SK-N-SH treated with all-trans-retinoic acid at 6 μM for 48 hours (cell line): ENCODE results near the gene RPN1.

Source experiments
- ATAC-seq: fragments of 200-7000 bp; cut with Tn5 transposase; 3 replicates; pipeline ENCODE4 v1.9.1; 2020; ENCODE audit warnings: mild to moderate bottlenecking, moderate library complexity
- ARNTL ChIP-seq: fragments of 450-650 bp; formaldehyde crosslinking; IDR thresholded peaks from 2 replicates; pipeline ENCODE4 v1.5.0; 2020; ENCODE audit warnings: low read depth, mild to moderate bottlenecking, moderate library complexity, borderline replicate concordance
- BACH2 ChIP-seq: fragments of 250-450 bp; sonication (Bioruptor Pico); IDR thresholded peaks from 2 replicates; pipeline ENCODE4 v1.9.0; 2021; ENCODE audit warnings: mild to moderate bottlenecking, borderline replicate concordance
- ESRRG ChIP-seq: fragments of 250-450 bp; sonication (Bioruptor Pico); IDR thresholded peaks from 2 replicates; pipeline ENCODE4 v1.6.1; 2021; ENCODE audit warnings: mild to moderate bottlenecking
- GLIS3 ChIP-seq: fragments of 250-450 bp; sonication (Bioruptor Pico); IDR thresholded peaks from 2 replicates; pipeline ENCODE4 v1.5.0; 2020; ENCODE audit warnings: mild to moderate bottlenecking, moderate library complexity
- ISL1 ChIP-seq: fragments of 250-450 bp; sonication (Bioruptor Pico); IDR thresholded peaks from 2 replicates; pipeline ENCODE4 v2.1.2; 2022; ENCODE audit warnings: mild to moderate bottlenecking, moderate library complexity
- PPARA ChIP-seq: fragments of 250-450 bp; sonication (Bioruptor Pico); IDR thresholded peaks from 2 replicates; pipeline ENCODE4 v1.5.0; 2020; ENCODE audit warnings: mild to moderate bottlenecking, borderline replicate concordance
- RARB ChIP-seq: fragments of 250-450 bp; sonication (Bioruptor Pico); IDR thresholded peaks from 2 replicates; pipeline ENCODE4 v1.8.0; 2021; ENCODE audit warnings: mild to moderate bottlenecking, moderate library complexity
- SNAI2 ChIP-seq: fragments of 250-450 bp; sonication (Bioruptor Pico); IDR thresholded peaks from 2 replicates; pipeline ENCODE4 v1.5.0; 2020; ENCODE audit warnings: mild to moderate bottlenecking, moderate library complexity
- TCF4 ChIP-seq: fragments of 250-450 bp; sonication (Bioruptor Pico); IDR thresholded peaks from 2 replicates; pipeline ENCODE4 v1.8.0; 2021; ENCODE audit warnings: mild to moderate bottlenecking, moderate library complexity, borderline replicate concordance
- TOX ChIP-seq: fragments of 250-450 bp; sonication (Bioruptor Pico); IDR thresholded peaks from 2 replicates; pipeline ENCODE4 v1.8.0; 2021; ENCODE audit warnings: mild to moderate bottlenecking, moderate library complexity, borderline replicate concordance
- TSHZ2 ChIP-seq: fragments of 250-450 bp; sonication (Bioruptor Pico); IDR thresholded peaks from 2 replicates; pipeline ENCODE4 v1.5.0; 2020; ENCODE audit warnings: mild to moderate bottlenecking, moderate library complexity
- ZFP3 ChIP-seq: fragments of 250-450 bp; sonication (Bioruptor Pico); IDR thresholded peaks from 2 replicates; pipeline ENCODE4 v1.5.0; 2020; ENCODE audit warnings: mild to moderate bottlenecking, moderate library complexity
- ZNF565 ChIP-seq: fragments of 450-650 bp; formaldehyde crosslinking; conservative IDR thresholded peaks from 2 replicates; pipeline ENCODE4 v1.5.0; 2020; ENCODE audit warnings: low read depth, mild to moderate bottlenecking, moderate library complexity
- TF ChIP-seq, protein P1 (sequence below): fragments of 250-450 bp; sonication (Bioruptor Pico); IDR thresholded peaks from 2 replicates; pipeline ENCODE4 v1.8.0; 2021; ENCODE audit warnings: low read depth, mild to moderate bottlenecking, moderate library complexity, borderline replicate concordance
- TF ChIP-seq, protein P2 (sequence below): fragments of 250-450 bp; sonication (Bioruptor Pico); IDR thresholded peaks from 2 replicates; pipeline ENCODE4 v1.8.0; 2020; ENCODE audit warnings: mild to moderate bottlenecking, moderate library complexity, borderline replicate concordance

RPN1 gene

DNA sequence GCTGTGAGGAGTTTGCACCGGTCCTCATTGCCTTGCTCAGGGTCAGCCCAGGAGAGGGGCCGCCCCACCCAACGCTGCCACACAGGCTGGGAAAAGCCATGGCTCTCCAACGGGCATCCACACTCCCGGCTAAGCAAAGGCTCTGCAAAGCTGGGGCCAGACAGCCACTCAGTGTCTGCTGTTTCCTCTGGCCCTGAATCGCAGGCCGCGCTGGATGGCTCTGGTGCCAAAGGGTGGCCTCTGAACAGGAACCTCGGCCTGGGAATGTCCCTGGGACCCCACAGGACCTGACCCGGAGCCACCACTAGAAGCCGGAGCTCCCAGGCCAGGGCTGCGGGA, 42.9 kb downstream of the RPN1 start (continued):
- TF ChIP-seq, protein P1, sequence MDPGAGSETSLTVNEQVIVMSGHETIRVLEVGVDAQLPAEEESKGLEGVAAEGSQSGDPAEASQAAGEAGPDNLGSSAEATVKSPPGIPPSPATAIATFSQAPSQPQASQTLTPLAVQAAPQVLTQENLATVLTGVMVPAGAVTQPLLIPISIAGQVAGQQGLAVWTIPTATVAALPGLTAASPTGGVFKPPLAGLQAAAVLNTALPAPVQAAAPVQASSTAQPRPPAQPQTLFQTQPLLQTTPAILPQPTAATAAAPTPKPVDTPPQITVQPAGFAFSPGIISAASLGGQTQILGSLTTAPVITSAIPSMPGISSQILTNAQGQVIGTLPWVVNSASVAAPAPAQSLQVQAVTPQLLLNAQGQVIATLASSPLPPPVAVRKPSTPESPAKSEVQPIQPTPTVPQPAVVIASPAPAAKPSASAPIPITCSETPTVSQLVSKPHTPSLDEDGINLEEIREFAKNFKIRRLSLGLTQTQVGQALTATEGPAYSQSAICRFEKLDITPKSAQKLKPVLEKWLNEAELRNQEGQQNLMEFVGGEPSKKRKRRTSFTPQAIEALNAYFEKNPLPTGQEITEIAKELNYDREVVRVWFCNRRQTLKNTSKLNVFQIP = no peak
- TF ChIP-seq TCF4 (CRISPR knock-in tag) (no peak), GLIS3 (CRISPR knock-in tag) (no peak), ESRRG (no peak)

GRCh38 chr3:128606094-128606493, 44.5 kb downstream of the RPN1 start:
- no peak for TF ChIP-seq GLIS3 (CRISPR knock-in tag)
- no peak for TF ChIP-seq ZFP3 (CRISPR knock-in tag)
- no peak for TF ChIP-seq ZNF565 (CRISPR knock-in tag)
- TF ChIP-seq ISL1 = no peak
- no peak for TF ChIP-seq TOX (CRISPR knock-in tag)
- no peak for TF ChIP-seq RARB (CRISPR knock-in tag)
- no peak for ATAC-seq

DNA sequence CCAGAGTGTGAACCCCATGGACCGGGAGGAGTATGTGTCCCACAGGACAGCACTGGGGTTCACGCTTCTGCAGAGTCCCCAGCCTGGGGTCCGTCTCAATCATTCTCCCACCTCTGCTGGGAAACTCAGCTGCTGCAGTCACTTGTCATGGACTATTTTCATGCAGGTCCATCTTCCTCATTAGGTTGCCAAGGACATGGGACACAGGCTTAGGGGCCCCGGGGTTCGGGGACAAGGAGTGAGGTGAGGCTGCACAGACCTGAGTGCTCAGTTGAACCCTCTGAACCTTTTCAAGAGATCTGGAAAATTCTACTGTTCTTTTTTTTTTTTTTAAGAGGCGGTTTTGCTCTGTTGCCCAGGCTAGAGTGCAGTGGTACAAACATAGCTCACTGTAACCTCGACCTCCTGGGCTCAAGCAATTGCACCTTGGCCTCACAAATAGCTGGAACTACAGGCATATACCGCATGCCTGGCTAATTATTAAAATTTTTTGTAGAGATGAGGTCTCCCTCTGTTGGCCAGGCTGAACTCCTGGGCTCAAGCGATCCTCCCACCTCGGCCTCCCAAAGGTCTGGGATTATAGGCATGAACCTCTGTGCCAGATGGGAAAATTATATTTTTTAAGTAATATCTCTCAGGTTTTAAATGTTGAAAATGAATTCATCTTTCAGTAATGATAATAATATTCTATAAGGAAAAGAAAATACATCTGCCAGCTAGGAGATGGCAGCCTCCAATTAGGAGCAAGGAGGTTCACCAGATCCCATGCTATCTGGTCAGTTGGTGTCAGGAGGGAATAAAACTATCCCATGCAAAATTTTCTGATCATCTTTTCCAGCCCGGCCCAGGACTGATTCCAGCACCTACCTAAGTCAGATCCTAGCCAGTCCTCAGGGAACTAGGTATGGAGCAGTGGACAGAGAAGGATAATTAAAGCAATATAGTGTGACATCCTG, 45.2 kb downstream of the RPN1 start:
- TF ChIP-seq, protein P2, sequence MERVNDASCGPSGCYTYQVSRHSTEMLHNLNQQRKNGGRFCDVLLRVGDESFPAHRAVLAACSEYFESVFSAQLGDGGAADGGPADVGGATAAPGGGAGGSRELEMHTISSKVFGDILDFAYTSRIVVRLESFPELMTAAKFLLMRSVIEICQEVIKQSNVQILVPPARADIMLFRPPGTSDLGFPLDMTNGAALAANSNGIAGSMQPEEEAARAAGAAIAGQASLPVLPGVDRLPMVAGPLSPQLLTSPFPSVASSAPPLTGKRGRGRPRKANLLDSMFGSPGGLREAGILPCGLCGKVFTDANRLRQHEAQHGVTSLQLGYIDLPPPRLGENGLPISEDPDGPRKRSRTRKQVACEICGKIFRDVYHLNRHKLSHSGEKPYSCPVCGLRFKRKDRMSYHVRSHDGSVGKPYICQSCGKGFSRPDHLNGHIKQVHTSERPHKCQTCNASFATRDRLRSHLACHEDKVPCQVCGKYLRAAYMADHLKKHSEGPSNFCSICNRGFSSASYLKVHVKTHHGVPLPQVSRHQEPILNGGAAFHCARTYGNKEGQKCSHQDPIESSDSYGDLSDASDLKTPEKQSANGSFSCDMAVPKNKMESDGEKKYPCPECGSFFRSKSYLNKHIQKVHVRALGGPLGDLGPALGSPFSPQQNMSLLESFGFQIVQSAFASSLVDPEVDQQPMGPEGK = no peak
- TF ChIP-seq ZNF565 (CRISPR knock-in tag) (no peak), RARB (CRISPR knock-in tag) (no peak), TSHZ2 (CRISPR knock-in tag) (no peak), BACH2 (CRISPR knock-in tag) (no peak), ARNTL (CRISPR knock-in tag) (no peak)
- no peak for ATAC-seq

DNA sequence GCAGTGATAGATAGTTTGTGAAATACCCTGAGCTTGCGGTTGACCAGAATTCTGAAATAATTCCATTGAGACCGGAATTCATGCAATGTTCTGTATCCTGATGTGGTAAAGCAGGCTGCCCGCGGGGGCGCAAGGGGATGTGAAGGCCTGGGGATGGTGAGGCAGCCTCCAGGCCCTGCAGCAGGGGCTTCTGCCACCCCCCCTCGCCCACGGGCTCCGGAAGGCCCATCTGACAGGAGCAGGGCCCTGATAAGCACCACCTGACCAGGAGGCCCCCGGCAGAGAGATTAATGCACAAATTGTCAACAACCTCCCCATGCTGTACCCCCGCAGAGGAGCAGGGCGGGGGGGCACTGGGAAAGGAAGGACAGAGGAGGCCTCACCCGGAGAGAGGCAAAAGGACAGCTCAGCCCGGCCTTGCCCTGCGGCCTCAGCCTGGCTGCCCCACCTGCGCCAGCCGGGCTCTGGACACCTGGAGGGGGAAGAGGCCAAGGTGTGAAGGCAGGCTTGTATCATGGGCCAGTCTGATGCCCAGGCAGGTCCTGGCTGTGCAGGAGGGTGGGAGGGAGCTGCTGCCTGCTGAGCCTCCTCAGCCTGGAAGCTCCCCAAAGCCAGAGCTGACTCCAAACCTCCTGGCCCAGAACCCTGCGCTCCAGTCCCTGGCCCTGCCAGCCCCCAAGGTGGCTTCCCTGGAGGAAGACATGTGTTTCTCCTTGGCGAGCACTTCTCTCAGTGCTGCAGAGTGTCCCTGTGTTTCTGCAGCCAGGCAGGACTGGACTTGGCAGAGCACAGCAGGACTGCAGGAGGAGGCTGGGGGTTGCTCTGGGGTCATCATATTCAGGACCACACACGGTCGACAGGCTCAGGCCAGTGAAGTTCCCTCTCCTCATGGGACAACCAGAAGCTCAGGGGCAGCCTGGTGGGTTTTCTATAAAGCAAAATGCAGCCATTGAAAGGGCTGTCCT, 46.5 kb downstream of the RPN1 start:
- TF ChIP-seq, protein P2 = no peak
- no peak for ATAC-seq

GRCh38 chr3:128603313-128603712, 47.3 kb downstream of the RPN1 start:
- ATAC-seq = no peak
- no peak for TF ChIP-seq TSHZ2 (CRISPR knock-in tag)
- TF ChIP-seq BACH2 (CRISPR knock-in tag) = no peak
- TF ChIP-seq SNAI2 (CRISPR knock-in tag) = no peak
- no peak for TF ChIP-seq PPARA (CRISPR knock-in tag)
- no peak for TF ChIP-seq ZNF565 (CRISPR knock-in tag)
